NCI-H2196 (cell line): ENCODE results near the gene GMPR2.

Source experiments
- DNase-seq: peaks from one replicate; lab custom pipeline; 2025; ENCODE audit not compliant: unreplicated experiment; lab: John Stamatoyannopoulos, UW

Gene GMPR2

GRCh38 chr14:24282736-24283135 is 50.0 kb downstream of the GMPR2 start:
- DNase-seq, result no peak

- DNase-seq, result no peak
Observed at GRCh38 chr14:24283796-24284460, 51.2 kb downstream of the GMPR2 start.

- no peak for DNase-seq
Observed at GRCh38 chr14:24284501-24285035, 51.8 kb downstream of the GMPR2 start.

DNA sequence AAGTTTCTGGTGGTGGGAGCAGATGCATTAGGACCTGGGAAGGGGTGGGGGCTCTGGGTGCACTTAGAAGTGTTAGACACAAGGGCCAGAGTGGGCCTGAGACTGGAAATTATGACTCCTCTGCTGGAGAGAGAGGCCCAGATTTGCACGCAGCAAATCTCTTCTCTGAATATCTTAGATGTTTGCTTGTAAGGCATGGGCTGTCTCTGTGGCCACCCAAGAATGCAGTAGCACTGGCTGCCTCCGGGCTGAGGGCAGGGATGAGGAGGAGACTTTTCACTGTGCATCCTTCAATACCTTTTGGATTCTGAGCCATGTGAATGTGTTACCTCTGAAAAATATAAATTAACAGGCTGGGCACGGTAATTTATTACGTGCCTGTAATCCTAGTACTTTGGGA is 52.6 kb downstream of the GMPR2 start:
- DNase-seq, result no peak

DNA sequence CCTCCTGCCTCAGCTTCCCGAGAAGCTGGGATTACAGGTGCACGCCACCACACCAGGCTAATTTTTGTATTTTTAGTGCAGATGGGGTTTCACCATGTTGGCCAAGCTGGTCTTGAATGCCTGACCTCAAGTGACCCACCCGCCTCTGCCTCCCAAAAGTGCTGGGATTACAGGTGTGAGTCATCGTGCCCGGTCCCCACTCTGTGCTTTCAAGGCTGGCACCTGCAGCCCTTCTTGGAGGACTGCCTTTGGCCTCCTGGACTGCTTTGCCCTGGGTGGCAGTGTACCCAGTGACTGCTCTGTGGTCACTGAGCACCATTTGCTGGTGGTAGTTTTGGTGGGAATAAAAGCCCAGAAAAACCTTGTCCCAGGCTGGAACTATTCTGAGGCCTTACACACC is 54.3 kb downstream of the GMPR2 start:
- DNase-seq, result no peak
